GM13977 (cell line): ENCODE measurements around the gene SPCS2.
"Not testable (repeated sequence)": the region's sequence is repeated elsewhere in the genome, so short reads cannot be mapped to it uniquely, and the experiment has no call there.

Experiments used
- DNase-seq: peaks from one replicate; pipeline ENCODE4 v3.0.0; 2012; ENCODE audit warnings: low spot score
- CTCF ChIP-seq: IDR thresholded peaks from 2 replicates; pipeline ENCODE4 v1.5.1; 2012; ENCODE audit warnings: mild to moderate bottlenecking, control low read depth; ENCODE audit not compliant: insufficient read depth; ENCODE audit errors: extremely low read depth, missing control alignments
- in situ Hi-C: fragments of 300-500 bp; cut with MboI; formaldehyde crosslinking; loops from one replicate; pipeline ENCODE4 v1.12.0; 2022; ENCODE audit warnings: low sequenced_read_pairs, low pct_unique_long_range_greater_than_20kb, mixed read lengths, inconsistent platforms; ENCODE audit not compliant: unreplicated experiment

SPCS2 gene

GRCh38 chr11:75004215-75004614 is 55.1 kb downstream of the SPCS2 start:
- DNase-seq: no peak

GRCh38 chr11:75011357-75011756 is 62.3 kb downstream of the SPCS2 start:
- no peak for TF ChIP-seq CTCF
- in situ Hi-C loops: loop anchor here (25.0 kb wide), 1 partner anchor 201 kb away; no protein-coding TSS in a partner anchor
- DNase-seq: no peak

More at GRCh38 chr11:75004215-75004614, 55.1 kb downstream of the SPCS2 start:
- in situ Hi-C loops: loop anchor here (25.0 kb wide), 1 partner anchor 208 kb away; no protein-coding TSS in a partner anchor
- no peak for TF ChIP-seq CTCF

DNA sequence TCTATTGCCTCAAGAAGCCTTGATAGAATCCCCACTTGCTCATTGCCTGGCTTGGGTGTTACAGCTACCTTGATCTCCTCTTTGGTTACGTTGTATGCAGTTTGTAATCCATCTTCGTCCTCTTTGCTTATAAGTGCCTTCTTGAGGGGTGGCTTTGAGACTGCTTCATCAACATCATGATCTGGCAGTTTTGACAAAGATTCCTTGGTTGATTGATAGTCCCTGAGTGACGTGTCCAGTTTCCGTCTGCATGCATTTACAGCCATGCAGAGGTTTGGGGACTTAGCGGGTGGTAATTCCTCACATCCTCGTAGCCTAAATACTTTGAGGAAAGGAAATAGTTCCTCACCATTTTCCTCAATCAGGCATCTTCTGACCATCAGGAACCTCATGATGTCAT is 62.8 kb downstream of the SPCS2 start:
- no peak for DNase-seq
- in situ Hi-C loops: loop anchor here (25.0 kb wide), 1 partner anchor 200 kb away; no protein-coding TSS in a partner anchor
- TF ChIP-seq CTCF: no peak

- in situ Hi-C loops: loop anchor here (25.0 kb wide), 1 partner anchor 199 kb away; no protein-coding TSS in a partner anchor
- no peak for TF ChIP-seq CTCF
- no peak for DNase-seq
These were observed 64.0 kb downstream of the SPCS2 start for GRCh38 chr11:75013051-75013450.

- no peak for DNase-seq
- in situ Hi-C loops: loop anchor here (25.0 kb wide), 1 partner anchor 198 kb away; no protein-coding TSS in a partner anchor
These were observed 65.1 kb downstream of the SPCS2 start for GRCh38 chr11:75014129-75014528.

DNA sequence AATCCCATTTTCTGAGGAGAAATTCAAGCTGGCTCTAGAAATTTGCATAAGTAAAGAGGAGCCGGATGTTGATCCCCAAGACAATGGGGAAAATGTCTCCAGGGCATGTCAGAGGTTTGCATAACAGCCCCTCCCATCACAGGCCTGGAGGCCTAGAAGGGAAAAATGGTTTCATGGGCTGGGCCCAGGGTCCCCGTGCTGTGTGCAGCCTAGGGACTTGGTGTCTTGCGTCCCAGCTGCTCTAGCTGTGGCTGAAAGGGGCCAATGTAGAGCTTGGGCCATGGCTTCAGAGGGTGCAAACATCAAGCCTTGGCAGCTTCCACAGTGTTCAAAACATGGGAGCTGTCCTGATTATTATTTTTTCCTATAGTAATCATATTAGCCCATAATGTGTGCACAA is 70.1 kb downstream of the SPCS2 start:
- in situ Hi-C loops: loop anchor here (25.0 kb wide), 1 partner anchor 193 kb away; no protein-coding TSS in a partner anchor
- not testable (repeated sequence) for DNase-seq

More at GRCh38 chr11:75014129-75014528, 65.1 kb downstream of the SPCS2 start:
- TF ChIP-seq CTCF: no peak

- not testable (repeated sequence) for DNase-seq
- in situ Hi-C loops: loop anchor here (25.0 kb wide), 1 partner anchor 192 kb away; no protein-coding TSS in a partner anchor
These were observed 71.3 kb downstream of the SPCS2 start for GRCh38 chr11:75020328-75020727.

GRCh38 chr11:75022296-75022695 is 73.2 kb downstream of the SPCS2 start:
- in situ Hi-C loops: loop anchor here (25.0 kb wide), 1 partner anchor 190 kb away; no protein-coding TSS in a partner anchor
- TF ChIP-seq CTCF: no peak
- no peak for DNase-seq
